22Rv1 (cell line): Measurements from ENCODE around the gene PXDN.

Source experiments
- ZFX ChIP-seq: fragments of 450-650 bp; IDR thresholded peaks from 2 replicates; pipeline ENCODE4 v1.6.1; 2017; ENCODE audit warnings: antibody characterized with exemption, borderline replicate concordance
- TF ChIP-seq, protein P1 (sequence below): fragments of 450-650 bp; IDR thresholded peaks from 2 replicates; pipeline ENCODE4 v1.5.1; 2017; ENCODE audit warnings: mild to moderate bottlenecking

DNA sequence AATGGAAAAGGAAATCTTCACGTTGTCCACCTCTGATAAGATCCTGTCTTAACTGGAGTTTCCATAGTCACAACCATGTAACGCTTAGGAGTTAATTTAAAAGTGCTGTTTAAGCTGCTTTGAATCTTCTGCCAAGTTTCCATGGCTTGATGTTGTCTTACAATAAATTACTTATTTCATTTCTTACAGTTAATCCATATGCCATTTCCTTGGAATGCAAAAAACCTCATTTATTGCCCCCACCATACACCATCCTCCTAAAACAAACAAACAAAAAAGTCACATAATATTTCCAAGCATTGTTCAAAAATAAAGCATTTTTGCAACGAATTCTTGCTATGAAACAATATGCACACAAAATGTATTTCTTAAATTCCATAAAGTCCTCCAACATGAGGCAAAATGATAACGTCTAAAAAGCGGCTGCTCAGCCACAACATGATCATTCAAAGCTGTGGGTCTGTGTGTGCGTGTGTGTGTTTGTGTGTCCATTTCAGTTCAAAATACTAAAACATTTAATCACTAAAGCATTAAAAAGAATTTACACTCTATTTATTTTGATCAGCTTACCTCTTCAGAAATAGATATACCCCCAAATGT, 46.8 kb upstream of the PXDN start:
- TF ChIP-seq, protein P1, sequence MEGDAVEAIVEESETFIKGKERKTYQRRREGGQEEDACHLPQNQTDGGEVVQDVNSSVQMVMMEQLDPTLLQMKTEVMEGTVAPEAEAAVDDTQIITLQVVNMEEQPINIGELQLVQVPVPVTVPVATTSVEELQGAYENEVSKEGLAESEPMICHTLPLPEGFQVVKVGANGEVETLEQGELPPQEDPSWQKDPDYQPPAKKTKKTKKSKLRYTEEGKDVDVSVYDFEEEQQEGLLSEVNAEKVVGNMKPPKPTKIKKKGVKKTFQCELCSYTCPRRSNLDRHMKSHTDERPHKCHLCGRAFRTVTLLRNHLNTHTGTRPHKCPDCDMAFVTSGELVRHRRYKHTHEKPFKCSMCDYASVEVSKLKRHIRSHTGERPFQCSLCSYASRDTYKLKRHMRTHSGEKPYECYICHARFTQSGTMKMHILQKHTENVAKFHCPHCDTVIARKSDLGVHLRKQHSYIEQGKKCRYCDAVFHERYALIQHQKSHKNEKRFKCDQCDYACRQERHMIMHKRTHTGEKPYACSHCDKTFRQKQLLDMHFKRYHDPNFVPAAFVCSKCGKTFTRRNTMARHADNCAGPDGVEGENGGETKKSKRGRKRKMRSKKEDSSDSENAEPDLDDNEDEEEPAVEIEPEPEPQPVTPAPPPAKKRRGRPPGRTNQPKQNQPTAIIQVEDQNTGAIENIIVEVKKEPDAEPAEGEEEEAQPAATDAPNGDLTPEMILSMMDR, result no peak
- no peak for TF ChIP-seq ZFX
